Endodermal cell (in vitro differentiated cells): ENCODE measurements around the gene HLA-DOA. TPM values are rescaled to one million over a fixed set of nuclear protein-coding genes. Genes with fewer than 3 reads are reported as not detected.

Source experiments
- DNase-seq: peaks from one replicate; pipeline ENCODE4 v3.0.0-alpha.2; 2017
- H3K27ac ChIP-seq: 2 replicates; pipeline ENCODE4 v1.5.1; 2013; ENCODE audit warnings: mild to moderate bottlenecking, low read depth, low read length, moderate library complexity
- H3K27me3 ChIP-seq: 2 replicates; pipeline ENCODE4 v1.6.1; 2013; ENCODE audit warnings: mild to moderate bottlenecking, low read length, moderate library complexity; ENCODE audit not compliant: insufficient read depth, control insufficient read depth, poor library complexity, severe bottlenecking
- H3K36me3 ChIP-seq: 2 replicates; pipeline ENCODE4 v1.7.0; 2013; ENCODE audit warnings: mild to moderate bottlenecking, low read length, moderate library complexity; ENCODE audit not compliant: control insufficient read depth, insufficient read depth
- H3K4me1 ChIP-seq: one replicate; pipeline ENCODE4 v1.7.0; 2013; ENCODE audit warnings: low read length; ENCODE audit not compliant: control insufficient read depth, insufficient read depth
- H3K4me3 ChIP-seq: 2 replicates; pipeline ENCODE4 v1.5.1; 2013; ENCODE audit warnings: mild to moderate bottlenecking, low read length, moderate library complexity
- H3K9ac ChIP-seq: 2 replicates; pipeline ENCODE4 v1.6.1; 2013; ENCODE audit warnings: mild to moderate bottlenecking, low read length, moderate library complexity; ENCODE audit not compliant: poor library complexity, severe bottlenecking; ENCODE audit errors: extremely low read depth
- H3K9me3 ChIP-seq: 2 replicates; pipeline ENCODE4 v1.6.1; 2013; ENCODE audit warnings: mild to moderate bottlenecking, low read length, moderate library complexity; ENCODE audit not compliant: control insufficient read depth
- H3K27ac Mint-ChIP-seq: 2 replicates; pipeline ENCODE4 v1.8.0; 2020; ENCODE audit warnings: mixed read lengths
- H3K27me3 Mint-ChIP-seq: 2 replicates; pipeline ENCODE4 v1.8.0; 2021; ENCODE audit warnings: mild to moderate bottlenecking, mixed read lengths; ENCODE audit not compliant: insufficient read depth
- H3K36me3 Mint-ChIP-seq: 2 replicates; pipeline ENCODE4 v1.8.0; 2020; ENCODE audit warnings: low read depth, mixed read lengths
- H3K4me1 Mint-ChIP-seq: 2 replicates; pipeline ENCODE4 v1.8.0; 2020; ENCODE audit warnings: mixed read lengths
- H3K4me3 Mint-ChIP-seq: 2 replicates; pipeline ENCODE4 v1.8.0; 2020; ENCODE audit warnings: mild to moderate bottlenecking, moderate library complexity, mixed read lengths
- H3K9me3 Mint-ChIP-seq: 2 replicates; pipeline ENCODE4 v1.8.0; 2020; ENCODE audit warnings: mild to moderate bottlenecking, mixed read lengths
- CTCF ChIP-seq: fragments of 200-600 bp; sonication (generic); conservative IDR thresholded peaks from 2 replicates; pipeline ENCODE4 v1.5.0; 2021; ENCODE audit warnings: antibody characterized with exemption, mild to moderate bottlenecking
- WGBS, 2 experiments: methylation state at CpG; one replicate each; pipeline versions ENCODE4 v1.1.5 to v1.1.7; 2013; ENCODE audit warnings: missing lambda C conversion rate in 2 of 2, mixed read lengths in 1 of 2; ENCODE audit not compliant: insufficient coverage in 1 of 2, insufficient read length in 1 of 2; 5-methylcytosine and 5-hydroxymethylcytosine counted together
- total RNA-seq, 2 donors: library from RNA; stranded (reverse); fragmentation: NEBNext Ultra II Directional in 1 of 2; extraction: Animal tissue kit (Norgen Biotek cat#: 25700) in 1 of 2; gene quantifications; 2 replicates in 1 of 2; 3 replicates in 1 of 2; pipeline ENCODE4 v1.2.1, GENCODE V29; 2021

HLA-DOA gene
- total RNA-seq, 2 donors from 2014 or later = 10.6 to 11.1 TPM

- no peak overlapping the region for H3K9ac ChIP-seq
- Mint-ChIP-seq H3K27ac (no peak overlapping the region), H3K36me3 (no peaks in the 10 kb centered on the region), H3K9me3 (no peaks in the 10 kb centered on the region), H3K4me1 (no peaks in the 10 kb centered on the region), H3K27me3 (peaks cover 23% of the 10 kb centered on the region), H3K4me3 (no peak overlapping the region)
- no peak for TF ChIP-seq CTCF
- 89 to 100% methylated on average over 1 of the region's 1 CpG for WGBS, 2 experiments
- H3K4me1 ChIP-seq = no peaks in the 10 kb centered on the region
- no peaks in the 10 kb centered on the region for H3K27me3 ChIP-seq
- peaks cover 9% of the 10 kb centered on the region for H3K9me3 ChIP-seq
- H3K4me3 ChIP-seq = no peak overlapping the region
- H3K27ac ChIP-seq = no peak overlapping the region
- H3K36me3 ChIP-seq = no peaks in the 10 kb centered on the region
- no peak for DNase-seq
Measured at GRCh38 chr6:33034554-33034953, 25.2 kb upstream of the HLA-DOA start.

- H3K4me3 Mint-ChIP-seq = no peak overlapping the region
- 61 to 62% methylated on average over 3 of the region's 3 CpGs for WGBS, 2 experiments
- Histone ChIP-seq H3K9me3 (peaks cover 9% of the 10 kb centered on the region), H3K4me1 (no peaks in the 10 kb centered on the region), H3K36me3 (no peaks in the 10 kb centered on the region), H3K4me3 (no peak overlapping the region), H3K9ac (no peak overlapping the region), H3K27me3 (peaks cover 23% of the 10 kb centered on the region), H3K27ac (no peak overlapping the region)
- DNase-seq = no peak
- H3K36me3 Mint-ChIP-seq = no peaks in the 10 kb centered on the region
- no peaks in the 10 kb centered on the region for H3K4me1 Mint-ChIP-seq
- TF ChIP-seq CTCF = no peak
- no peak overlapping the region for H3K27ac Mint-ChIP-seq
- peaks cover 31% of the 10 kb centered on the region for H3K27me3 Mint-ChIP-seq
- no peaks in the 10 kb centered on the region for H3K9me3 Mint-ChIP-seq
Measured at GRCh38 chr6:33030245-33030644, 20.9 kb upstream of the HLA-DOA start.

GRCh38 chr6:33029328-33030184, 20.2 kb upstream of the HLA-DOA start:
- Histone ChIP-seq H3K27me3 (peaks cover 27% of the 10 kb centered on the region), H3K36me3 (no peaks in the 10 kb centered on the region), H3K4me3 (no peak overlapping the region), H3K4me1 (no peaks in the 10 kb centered on the region), H3K27ac (no peak overlapping the region), H3K9ac (no peak overlapping the region), H3K9me3 (peaks cover 3% of the 10 kb centered on the region)
- peaks cover 35% of the 10 kb centered on the region for H3K27me3 Mint-ChIP-seq
- no peak overlapping the region for H3K27ac Mint-ChIP-seq
- H3K4me3 Mint-ChIP-seq = no peak overlapping the region
- WGBS, 2 experiments = 70 to 81% methylated on average over 3 to 6 of the region's 6 CpGs
- no peak for DNase-seq
- peak; percentile 29 for TF ChIP-seq CTCF
- H3K4me1 Mint-ChIP-seq = no peaks in the 10 kb centered on the region
- no peaks in the 10 kb centered on the region for H3K36me3 Mint-ChIP-seq
- no peaks in the 10 kb centered on the region for H3K9me3 Mint-ChIP-seq
